IMR-90 (cell line): ENCODE results near the gene UCP1. TPM values are rescaled to one million over a fixed set of nuclear protein-coding genes. Genes with fewer than 3 reads are reported as not detected.

ENCODE experiments used
- ATAC-seq: fragments of 200-7000 bp; cut with Tn5 transposase; 2 replicates; pipeline ENCODE4 v1.9.1; 2020; ENCODE audit warnings: low read depth, mild to moderate bottlenecking, moderate library complexity
- BruUV-seq: library from RNA; stranded (reverse); fragments of 400-500 nt; replicated peaks from 2 replicates; lab custom pipeline; 2021; lab: Mats Ljungman, UMichigan
- CTCF ChIA-PET: fragments of 300-600 bp; formaldehyde crosslinking; extraction: SDS; loops from one replicate; lab custom pipeline; 2021; ENCODE audit warnings: antibody characterized with exemption; lab: Yijun Ruan, JAX
- POLR2A ChIA-PET: fragments of 300-600 bp; sonication (Branson Sonifier 250); formaldehyde crosslinking; loops from one replicate; lab custom pipeline; 2022; ENCODE audit warnings: antibody characterized with exemption; ENCODE audit not compliant: unreplicated experiment; lab: Charles Lee
- DNase-seq: peaks from one replicate; pipeline ENCODE4 v3.0.0; 2013
- H2AFZ ChIP-seq: replicated peaks from 2 replicates; pipeline ENCODE3; 2013; ENCODE audit warnings: low read length, mild to moderate bottlenecking; ENCODE audit not compliant: poor library complexity
- H2AK5ac ChIP-seq: 2 replicates; pipeline ENCODE4 v1.6.1; 2013; ENCODE audit warnings: low read depth, low read length, inconsistent platforms
- H2AK9ac ChIP-seq: replicated peaks from 2 replicates; pipeline ENCODE3; 2013; ENCODE audit warnings: mild to moderate bottlenecking, low read depth, low read length, moderate library complexity; ENCODE audit not compliant: poor library complexity
- H2BK120ac ChIP-seq: 2 replicates; pipeline ENCODE4 v1.6.1; 2013; ENCODE audit warnings: low read depth, low read length, inconsistent platforms
- H2BK15ac ChIP-seq: 3 replicates; pipeline ENCODE4 v1.6.1; 2013; ENCODE audit warnings: low read depth, low read length, inconsistent platforms
- H2BK20ac ChIP-seq: 2 replicates; pipeline ENCODE4 v1.6.1; 2013; ENCODE audit warnings: low read depth, mild to moderate bottlenecking, inconsistent platforms, low read length, moderate library complexity
- H2BK5ac ChIP-seq: 2 replicates; pipeline ENCODE4 v1.6.1; 2013; ENCODE audit warnings: mild to moderate bottlenecking, low read depth, low read length, inconsistent platforms; ENCODE audit not compliant: poor library complexity, severe bottlenecking
- H3K14ac ChIP-seq: replicated peaks from 2 replicates; pipeline ENCODE4 v1.6.1; 2013; ENCODE audit warnings: low read depth, low read length, inconsistent platforms
- H3K18ac ChIP-seq: 2 replicates; pipeline ENCODE4 v1.6.1; 2013; ENCODE audit warnings: low read depth, low read length, control low read depth
- H3K23ac ChIP-seq: 2 replicates; pipeline ENCODE4 v1.6.1; 2013; ENCODE audit warnings: low read depth, low read length, inconsistent platforms
- H3K27ac ChIP-seq: 2 replicates; pipeline ENCODE4 v1.5.1; 2013; ENCODE audit warnings: mild to moderate bottlenecking, control low read depth, low read length; ENCODE audit not compliant: insufficient read depth
- H3K27me3 ChIP-seq: 2 replicates; pipeline ENCODE4 v1.6.1; 2013; ENCODE audit warnings: low read length; ENCODE audit not compliant: control insufficient read depth, insufficient read depth
- H3K36me3 ChIP-seq: 2 replicates; pipeline ENCODE4 v1.6.1; 2013; ENCODE audit warnings: low read length, mixed read lengths; ENCODE audit not compliant: control insufficient read depth, insufficient read depth
- H3K4ac ChIP-seq: 2 replicates; pipeline ENCODE4 v1.6.1; 2013; ENCODE audit warnings: low read depth, low read length, inconsistent platforms
- H3K4me1 ChIP-seq: 2 replicates; pipeline ENCODE4 v1.6.1; 2013; ENCODE audit warnings: low read length, mixed read lengths; ENCODE audit not compliant: control insufficient read depth, insufficient read depth
- H3K4me2 ChIP-seq: 2 replicates; pipeline ENCODE4 v1.6.1; 2013; ENCODE audit warnings: low read depth, mild to moderate bottlenecking, control low read depth, low read length, moderate library complexity
- H3K4me3 ChIP-seq: 2 replicates; pipeline ENCODE4 v1.5.1; 2013; ENCODE audit warnings: low read depth, mild to moderate bottlenecking, control low read depth, low read length, moderate library complexity; ENCODE audit not compliant: insufficient read depth
- H3K56ac ChIP-seq: 2 replicates; pipeline ENCODE4 v1.6.1; 2013; ENCODE audit warnings: low read length, inconsistent platforms; ENCODE audit not compliant: insufficient read depth; ENCODE audit errors: extremely low read depth
- H3K79me1 ChIP-seq, 2 experiments: 2 replicates each; pipeline ENCODE4 v1.6.1; 2013; ENCODE audit warnings: low read length in 2 of 2, inconsistent platforms in 1 of 2, low read depth in 1 of 2
- H3K9ac ChIP-seq: 2 replicates; pipeline ENCODE4 v1.6.1; 2013; ENCODE audit warnings: low read depth, low read length, control low read depth
- H3K9me1 ChIP-seq: 2 replicates; pipeline ENCODE4 v1.6.1; 2013; ENCODE audit warnings: low read length, inconsistent platforms; ENCODE audit not compliant: insufficient read depth
- H3K9me3 ChIP-seq: 2 replicates; pipeline ENCODE4 v1.6.1; 2013; ENCODE audit warnings: low read length; ENCODE audit not compliant: control insufficient read depth, insufficient read depth
- H4K20me1 ChIP-seq: 2 replicates; pipeline ENCODE4 v1.6.1; 2013; ENCODE audit warnings: low read length, inconsistent platforms; ENCODE audit not compliant: insufficient read depth
- H4K5ac ChIP-seq: 2 replicates; pipeline ENCODE4 v1.6.1; 2013; ENCODE audit warnings: mild to moderate bottlenecking, low read depth, low read length, control low read depth
- H4K8ac ChIP-seq, 2 experiments: 2 replicates each; pipeline ENCODE4 v1.6.1; 2013; ENCODE audit warnings: low read depth in 2 of 2, low read length in 2 of 2, control low read depth in 1 of 2, inconsistent platforms in 1 of 2
- H4K91ac ChIP-seq: 2 replicates; pipeline ENCODE4 v1.6.1; 2013; ENCODE audit warnings: low read depth, low read length, inconsistent platforms; ENCODE audit not compliant: insufficient read depth
- BHLHE40 ChIP-seq: fragments of 150-350 bp; IDR thresholded peaks from 2 replicates; pipeline ENCODE4 v1.6.1; 2016; ENCODE audit warnings: mild to moderate bottlenecking, low read depth, low read length
- CEBPB ChIP-seq: IDR thresholded peaks from 2 replicates; pipeline ENCODE4 v1.6.1; 2012; ENCODE audit warnings: low read depth, low read length, improper control_type of control experiment
- CHD1 ChIP-seq: IDR thresholded peaks from 2 replicates; pipeline ENCODE4 v1.6.1; 2012; ENCODE audit warnings: low read depth, low read length, improper control_type of control experiment
- FOS ChIP-seq: fragments of 150-350 bp; IDR thresholded peaks from 2 replicates; pipeline ENCODE4 v1.6.1; 2016; ENCODE audit warnings: low read depth, low read length
- MAFK ChIP-seq: IDR thresholded peaks from 2 replicates; pipeline ENCODE4 v1.6.1; 2012; ENCODE audit warnings: low read depth, low read length, improper control_type of control experiment
- MAZ ChIP-seq: IDR thresholded peaks from 2 replicates; pipeline ENCODE4 v1.6.1; 2012; ENCODE audit warnings: low read depth, mild to moderate bottlenecking, low read length, improper control_type of control experiment, moderate library complexity, borderline replicate concordance
- NFE2L2 ChIP-seq: fragments of 150-350 bp; IDR thresholded peaks from 2 replicates; pipeline ENCODE4 v1.6.1; 2016; ENCODE audit warnings: low read depth, mild to moderate bottlenecking, low read length
- POLR2A ChIP-seq: IDR thresholded peaks from 2 replicates; pipeline ENCODE4 v1.6.1; 2012; ENCODE audit warnings: mild to moderate bottlenecking, low read depth, low read length
- RAD21 ChIP-seq: IDR thresholded peaks from 2 replicates; pipeline ENCODE4 v1.6.1; 2012; ENCODE audit warnings: low read length, improper control_type of control experiment
- RCOR1 ChIP-seq: IDR thresholded peaks from 2 replicates; pipeline ENCODE4 v1.6.1; 2012; ENCODE audit warnings: mild to moderate bottlenecking, low read length, improper control_type of control experiment; ENCODE audit not compliant: insufficient replicate concordance
- SMC3 ChIP-seq: fragments of 150-350 bp; IDR thresholded peaks from 2 replicates; pipeline ENCODE4 v1.6.1; 2016; ENCODE audit warnings: low read depth, mild to moderate bottlenecking, antibody characterized with exemption, low read length, moderate library complexity
- WGBS, 2 experiments: methylation state at CpG; one replicate each; pipeline versions ENCODE4 v1.1.5 to v1.1.7; 2013; ENCODE audit warnings: missing lambda C conversion rate in 2 of 2; ENCODE audit not compliant: insufficient read length in 1 of 2; ENCODE audit errors: extremely low coverage in 2 of 2; 5-methylcytosine and 5-hydroxymethylcytosine counted together
- dilution Hi-C: fragments of 300-500 bp; cut with HindIII; formaldehyde crosslinking; loops from one replicate; pipeline ENCODE4 v1.14.3; 2018; ENCODE audit warnings: low sequenced_read_pairs; ENCODE audit not compliant: unreplicated experiment
- in situ Hi-C: fragments of 300-500 bp; cut with MboI; formaldehyde crosslinking; loops from 3 replicates; pipeline ENCODE4 v1.14.3; 2019; ENCODE audit warnings: low sequenced_read_pairs, inconsistent platforms, mixed read lengths
- intact Hi-C: fragments of 100-400 bp; cut with micrococcal nuclease; formaldehyde crosslinking; loops from 2 replicates; pipeline ENCODE4 v1.10.0; 2022
- polyA plus RNA-seq, 3 experiments: library from polyadenylated mRNA; depleted of rRNA; stranded (reverse); fragments of >200 nt; gene quantifications; 2 replicates each; pipeline ENCODE4 v1.2.3, GENCODE V29; 2012; ENCODE audit warnings: low replicate concordance in 1 of 3
- total RNA-seq: library from RNA; depleted of rRNA; stranded (reverse); fragments of >200 nt; gene quantifications from 2 replicates; pipeline ENCODE4 v1.2.3, GENCODE V29; 2012
- TF ChIP-seq, protein P1 (sequence below): conservative IDR thresholded peaks from 2 replicates; pipeline ENCODE4 v1.5.1; 2012; ENCODE audit warnings: mild to moderate bottlenecking, low read depth, low read length, improper control_type of control experiment
- TF ChIP-seq, protein P2 (sequence below): fragments of 150-350 bp; IDR thresholded peaks from 2 replicates; pipeline ENCODE4 v1.6.1; 2016; ENCODE audit warnings: low read depth, mild to moderate bottlenecking, low read length, moderate library complexity, borderline replicate concordance

Gene UCP1
- total and polyA plus RNA-seq, 2 of the 4 experiments (the other 2 are of a cell fraction) = not detected

DNA sequence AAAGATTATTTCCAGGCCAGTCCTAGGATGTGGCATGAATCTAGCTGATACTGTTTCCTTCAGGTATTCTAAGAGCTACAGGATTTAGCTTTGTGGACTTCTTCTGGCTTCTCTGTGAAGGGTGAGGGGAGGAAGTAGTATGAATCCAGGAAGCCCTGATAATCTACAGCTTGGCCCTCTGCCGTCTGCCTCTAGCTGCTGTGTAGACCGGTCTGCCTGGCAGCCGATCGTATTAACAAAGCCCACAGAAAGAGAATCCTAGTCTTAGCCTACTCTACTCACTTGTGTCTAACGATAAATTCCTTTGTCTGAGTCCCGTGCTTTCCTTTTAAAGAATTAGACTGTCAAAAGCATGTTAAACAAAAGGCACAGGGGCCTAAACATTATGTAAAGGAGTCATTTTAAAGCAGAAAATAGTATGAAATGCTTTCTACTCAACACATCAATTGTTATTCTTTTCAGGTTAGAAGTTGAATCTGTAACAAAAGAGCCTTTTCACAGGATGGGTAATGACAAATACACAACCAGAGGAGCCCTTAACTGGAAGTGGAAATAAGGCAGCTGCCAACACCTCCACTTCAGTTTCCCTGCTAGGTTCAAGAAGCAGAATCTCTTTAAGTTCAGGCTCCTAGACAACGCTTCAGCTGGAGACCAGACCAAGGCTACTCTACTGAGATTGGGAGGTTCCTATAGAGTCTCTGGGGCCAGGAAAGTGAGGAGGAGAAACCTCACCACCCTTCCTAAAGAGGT, 48.9 kb upstream of the UCP1 start (continued):
- TF ChIP-seq SMC3 = no peak

DNA sequence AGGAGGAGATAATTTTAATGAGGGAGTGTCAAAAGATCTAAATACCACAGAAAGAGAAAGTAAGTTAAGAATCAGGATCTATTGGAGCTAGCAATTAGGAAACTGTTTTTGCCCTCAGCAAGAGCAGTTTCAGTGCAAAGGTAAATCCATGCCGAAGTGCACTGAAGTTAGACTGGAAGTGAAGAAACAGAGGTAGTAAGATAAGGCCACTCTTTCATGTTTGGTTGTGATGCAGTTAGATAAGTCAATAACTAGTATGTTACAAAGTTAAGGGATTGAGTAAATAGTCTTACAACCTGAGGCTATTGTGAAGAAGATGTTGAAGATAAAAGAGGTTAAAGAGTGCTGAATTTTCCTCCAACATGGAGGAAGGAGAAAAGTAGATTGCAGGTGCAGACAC, 46.7 kb upstream of the UCP1 start:
- intact Hi-C loops (loop anchor here (10.0 kb wide), 1 partner anchor 881 kb away; no protein-coding TSS in a partner anchor), in situ Hi-C loops (loop anchor here (10.0 to 25.0 kb wide), 2 partner anchors 239 to 603 kb away; no protein-coding TSS in a partner anchor), dilution Hi-C loops (no loop called here)
- ATAC-seq (no peak), DNase-seq (no peak)
- no peaks in the 10 kb centered on the region for H3K36me3 ChIP-seq
- POLR2A ChIA-PET = interaction anchor here (0.9 kb wide), 1 partner anchor 141 kb away, joined by 4 read pairs; the partner anchor contains the start of gene TBC1D9
- no peaks in the 10 kb centered on the region for H3K79me1 ChIP-seq
- BruUV-seq = no TSS peak
- no peak overlapping the region for H4K91ac ChIP-seq
- H2BK5ac ChIP-seq = no peak overlapping the region
- no peaks in the 10 kb centered on the region for H3K27me3 ChIP-seq
- no peak overlapping the region for H2AK5ac ChIP-seq
- H2BK15ac ChIP-seq = no peak overlapping the region
- H4K5ac ChIP-seq = no peak overlapping the region
- no peak overlapping the region for H3K14ac ChIP-seq
- no peak overlapping the region for H3K4me3 ChIP-seq
- H2BK120ac ChIP-seq = no peak overlapping the region
- 100% methylated on average over 1 of the region's 1 CpG; no CpG with 5 or more reads in 1 of the 2 experiments for WGBS, 2 experiments
- H3K4me2 ChIP-seq = no peak overlapping the region
- H3K56ac ChIP-seq = no peak overlapping the region
- CTCF ChIA-PET = interaction anchor here (0.5 kb wide), 1 partner anchor 1854 kb away, joined by 3 read pairs; no protein-coding TSS in a partner anchor
- no peaks in the 10 kb centered on the region for H3K9me3 ChIP-seq
- no peaks in the 10 kb centered on the region for H3K9me1 ChIP-seq
- H3K4ac ChIP-seq = no peak overlapping the region
- no peak overlapping the region for H2AFZ ChIP-seq
- H3K9ac ChIP-seq = no peak overlapping the region
- no peak overlapping the region for H3K18ac ChIP-seq
- H4K8ac ChIP-seq = no peak overlapping the region
- no peak overlapping the region for H3K23ac ChIP-seq
- H3K4me1 ChIP-seq = no peaks in the 10 kb centered on the region
- no peaks in the 10 kb centered on the region for H4K20me1 ChIP-seq
- no peak overlapping the region for H2BK20ac ChIP-seq
- H2AK9ac ChIP-seq = no peak overlapping the region
- no peak overlapping the region for H3K27ac ChIP-seq
- TF ChIP-seq MAFK = no peak
- TF ChIP-seq, protein P1, sequence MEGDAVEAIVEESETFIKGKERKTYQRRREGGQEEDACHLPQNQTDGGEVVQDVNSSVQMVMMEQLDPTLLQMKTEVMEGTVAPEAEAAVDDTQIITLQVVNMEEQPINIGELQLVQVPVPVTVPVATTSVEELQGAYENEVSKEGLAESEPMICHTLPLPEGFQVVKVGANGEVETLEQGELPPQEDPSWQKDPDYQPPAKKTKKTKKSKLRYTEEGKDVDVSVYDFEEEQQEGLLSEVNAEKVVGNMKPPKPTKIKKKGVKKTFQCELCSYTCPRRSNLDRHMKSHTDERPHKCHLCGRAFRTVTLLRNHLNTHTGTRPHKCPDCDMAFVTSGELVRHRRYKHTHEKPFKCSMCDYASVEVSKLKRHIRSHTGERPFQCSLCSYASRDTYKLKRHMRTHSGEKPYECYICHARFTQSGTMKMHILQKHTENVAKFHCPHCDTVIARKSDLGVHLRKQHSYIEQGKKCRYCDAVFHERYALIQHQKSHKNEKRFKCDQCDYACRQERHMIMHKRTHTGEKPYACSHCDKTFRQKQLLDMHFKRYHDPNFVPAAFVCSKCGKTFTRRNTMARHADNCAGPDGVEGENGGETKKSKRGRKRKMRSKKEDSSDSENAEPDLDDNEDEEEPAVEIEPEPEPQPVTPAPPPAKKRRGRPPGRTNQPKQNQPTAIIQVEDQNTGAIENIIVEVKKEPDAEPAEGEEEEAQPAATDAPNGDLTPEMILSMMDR = no peak
- TF ChIP-seq CHD1 = no peak
- TF ChIP-seq SMC3 = no peak
- TF ChIP-seq FOS = no peak
- TF ChIP-seq POLR2A = no peak
- no peak for TF ChIP-seq CEBPB
- no peak for TF ChIP-seq RAD21
- TF ChIP-seq MAZ = no peak
- TF ChIP-seq NFE2L2 = no peak
- TF ChIP-seq BHLHE40 = no peak
- TF ChIP-seq, protein P2, sequence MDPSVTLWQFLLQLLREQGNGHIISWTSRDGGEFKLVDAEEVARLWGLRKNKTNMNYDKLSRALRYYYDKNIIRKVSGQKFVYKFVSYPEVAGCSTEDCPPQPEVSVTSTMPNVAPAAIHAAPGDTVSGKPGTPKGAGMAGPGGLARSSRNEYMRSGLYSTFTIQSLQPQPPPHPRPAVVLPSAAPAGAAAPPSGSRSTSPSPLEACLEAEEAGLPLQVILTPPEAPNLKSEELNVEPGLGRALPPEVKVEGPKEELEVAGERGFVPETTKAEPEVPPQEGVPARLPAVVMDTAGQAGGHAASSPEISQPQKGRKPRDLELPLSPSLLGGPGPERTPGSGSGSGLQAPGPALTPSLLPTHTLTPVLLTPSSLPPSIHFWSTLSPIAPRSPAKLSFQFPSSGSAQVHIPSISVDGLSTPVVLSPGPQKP = no peak
- TF ChIP-seq RCOR1 = no peak
